HG03378 (cell line): ENCODE data around the gene CALHM2.

ENCODE experiments used
- ATAC-seq: cut with Tn5 transposase; IDR thresholded peaks from one replicate; pipeline ENCODE4 v1.9.1; 2021; ENCODE audit warnings: mild to moderate bottlenecking, moderate library complexity; ENCODE audit not compliant: unreplicated experiment

Gene CALHM2

DNA sequence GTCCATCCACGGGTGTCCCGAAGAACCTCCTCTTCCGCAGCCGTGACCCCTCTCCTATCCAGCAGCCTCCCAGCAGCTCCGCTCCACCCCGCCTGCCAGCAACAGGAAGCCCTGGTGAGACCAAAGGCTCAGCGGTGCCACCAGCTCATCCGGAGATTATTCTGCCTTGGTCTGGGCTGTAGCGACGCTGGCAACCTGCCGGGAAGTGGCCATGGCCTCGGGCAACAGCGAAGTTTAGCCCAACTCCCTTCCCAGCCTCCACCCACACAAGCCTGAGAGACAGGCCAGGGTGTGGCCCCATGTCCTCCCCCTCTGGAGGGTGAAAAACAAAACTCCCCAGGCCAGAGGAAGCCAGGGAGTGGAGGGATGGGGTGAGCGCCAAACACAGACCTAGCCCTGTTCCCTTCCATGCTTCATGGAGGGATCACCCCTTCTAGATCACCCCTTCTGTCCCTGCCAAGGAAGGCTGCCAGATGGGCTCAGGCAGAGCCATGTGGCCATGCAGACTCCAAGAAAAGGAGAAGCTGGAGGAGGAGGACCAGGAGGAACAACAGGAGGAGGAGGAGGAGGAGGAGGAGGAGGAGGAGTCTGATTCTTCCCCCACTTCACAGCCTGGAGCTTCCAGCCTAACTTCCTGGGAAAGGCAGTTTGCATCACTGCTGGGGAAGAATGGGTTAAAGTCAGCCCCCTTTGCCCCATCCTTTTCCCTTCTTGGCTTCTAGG lies 918 bp downstream of the CALHM2 start:
- no peak for ATAC-seq

DNA sequence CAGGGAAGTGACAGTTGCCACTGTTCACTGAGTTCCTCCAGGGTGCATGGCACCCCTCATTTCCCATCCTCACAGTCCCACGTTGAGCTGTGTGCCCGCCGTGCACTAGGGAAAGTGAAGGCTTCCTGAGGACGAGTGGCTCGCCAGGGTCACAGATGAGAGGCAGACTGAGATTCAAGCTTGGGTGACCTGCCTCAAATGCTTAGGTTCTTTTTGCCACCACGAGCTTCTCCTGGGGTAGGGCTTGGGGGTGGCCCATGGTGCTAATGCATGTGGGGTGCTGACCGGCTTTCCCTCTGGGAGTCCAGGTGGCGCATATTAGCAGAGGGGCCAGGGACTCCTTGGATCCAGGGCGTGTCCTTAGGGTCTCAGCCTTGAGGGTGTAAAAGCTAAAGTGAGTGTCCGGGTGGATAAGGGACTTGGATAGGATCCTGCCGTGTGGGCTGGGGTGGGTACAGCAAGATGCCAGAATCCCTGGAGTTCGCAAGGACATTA lies 1.9 kb downstream of the CALHM2 start:
- ATAC-seq, result no peak

DNA sequence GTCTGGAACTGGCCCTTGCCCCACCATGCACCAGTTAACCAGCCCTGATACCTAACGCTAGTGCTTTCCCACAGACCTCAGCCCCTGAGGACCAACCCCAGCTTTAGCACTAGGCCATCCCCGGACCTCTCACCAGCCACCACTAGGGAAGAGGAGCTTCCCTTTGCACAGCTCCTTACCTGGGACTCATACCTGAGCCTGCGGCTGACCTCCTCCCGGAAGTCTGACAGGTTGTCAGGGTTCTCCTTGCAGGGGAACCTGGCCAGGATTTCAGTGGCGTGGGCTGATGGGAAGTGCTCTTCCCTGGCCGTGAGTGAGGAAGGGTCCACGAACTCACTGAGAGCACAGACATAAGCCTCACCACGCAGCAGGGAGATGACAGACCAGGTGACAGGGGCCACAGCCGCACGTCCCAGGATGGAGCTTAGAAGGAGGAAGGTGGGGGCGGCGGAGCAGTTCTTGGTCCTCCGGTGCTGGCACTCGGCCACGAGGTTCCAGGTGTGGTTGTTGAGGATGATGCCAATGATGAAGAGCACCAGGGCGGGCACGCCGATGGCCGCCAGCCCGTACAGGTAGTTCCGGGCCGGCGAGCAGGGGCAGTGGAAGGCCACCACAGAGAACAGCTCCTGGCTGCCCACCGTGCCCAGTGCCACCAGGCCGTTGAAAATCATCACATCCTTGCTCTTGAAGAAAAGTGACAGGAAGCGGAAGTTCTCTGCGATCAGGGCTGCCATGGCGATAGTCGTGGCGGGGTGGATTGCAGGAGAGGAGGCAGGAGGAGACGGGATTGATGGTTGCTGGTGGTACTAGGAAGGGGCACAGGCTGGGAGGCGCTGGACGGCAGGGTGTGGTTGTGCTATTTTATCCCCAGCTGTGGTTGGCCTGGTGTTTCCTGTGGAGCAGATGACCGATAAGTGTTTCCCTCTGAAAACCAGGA lies 2.7 kb downstream of the CALHM2 start:
- no peak for ATAC-seq

DNA sequence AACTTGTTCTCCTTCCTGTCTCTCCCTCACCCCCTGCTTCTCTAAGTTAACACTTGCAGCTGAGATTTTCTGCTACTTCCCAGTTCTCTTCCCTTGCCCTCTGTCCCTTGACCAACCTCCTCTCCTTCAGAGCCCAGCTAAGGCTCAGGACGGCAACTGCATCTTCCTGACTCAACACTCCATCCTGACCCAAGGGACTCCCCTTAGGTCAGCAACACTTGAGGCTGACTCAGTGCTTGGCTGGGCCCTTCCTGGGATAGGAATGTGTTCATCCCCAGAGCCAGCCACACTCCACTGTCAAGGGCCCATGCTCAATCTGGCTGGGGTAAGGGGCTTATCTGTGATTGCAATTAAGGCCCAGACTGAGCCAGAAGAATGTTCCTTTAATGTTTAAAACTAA lies 3.4 kb downstream of the CALHM2 start:
- no peak for ATAC-seq

DNA sequence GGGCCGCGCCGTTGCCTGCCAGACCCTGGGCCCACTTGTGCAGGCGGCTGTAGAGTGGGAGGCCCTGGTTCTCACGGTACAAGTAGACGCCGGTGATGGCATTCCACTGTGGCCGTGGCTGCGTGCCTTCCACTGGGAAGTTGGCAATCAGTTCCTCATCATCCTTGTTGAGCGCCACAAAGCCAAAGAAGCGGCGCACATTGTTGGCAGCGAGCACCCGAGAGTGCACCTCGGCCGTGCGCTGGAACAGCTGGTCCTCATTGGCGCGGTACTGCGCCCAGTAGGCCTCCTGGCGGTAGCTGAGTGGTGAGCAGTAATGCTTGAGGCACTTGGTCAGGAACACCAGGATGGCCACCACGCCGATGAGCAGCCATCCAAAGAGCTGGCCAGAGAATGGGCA lies 5.0 kb downstream of the CALHM2 start:
- no peak for ATAC-seq

DNA sequence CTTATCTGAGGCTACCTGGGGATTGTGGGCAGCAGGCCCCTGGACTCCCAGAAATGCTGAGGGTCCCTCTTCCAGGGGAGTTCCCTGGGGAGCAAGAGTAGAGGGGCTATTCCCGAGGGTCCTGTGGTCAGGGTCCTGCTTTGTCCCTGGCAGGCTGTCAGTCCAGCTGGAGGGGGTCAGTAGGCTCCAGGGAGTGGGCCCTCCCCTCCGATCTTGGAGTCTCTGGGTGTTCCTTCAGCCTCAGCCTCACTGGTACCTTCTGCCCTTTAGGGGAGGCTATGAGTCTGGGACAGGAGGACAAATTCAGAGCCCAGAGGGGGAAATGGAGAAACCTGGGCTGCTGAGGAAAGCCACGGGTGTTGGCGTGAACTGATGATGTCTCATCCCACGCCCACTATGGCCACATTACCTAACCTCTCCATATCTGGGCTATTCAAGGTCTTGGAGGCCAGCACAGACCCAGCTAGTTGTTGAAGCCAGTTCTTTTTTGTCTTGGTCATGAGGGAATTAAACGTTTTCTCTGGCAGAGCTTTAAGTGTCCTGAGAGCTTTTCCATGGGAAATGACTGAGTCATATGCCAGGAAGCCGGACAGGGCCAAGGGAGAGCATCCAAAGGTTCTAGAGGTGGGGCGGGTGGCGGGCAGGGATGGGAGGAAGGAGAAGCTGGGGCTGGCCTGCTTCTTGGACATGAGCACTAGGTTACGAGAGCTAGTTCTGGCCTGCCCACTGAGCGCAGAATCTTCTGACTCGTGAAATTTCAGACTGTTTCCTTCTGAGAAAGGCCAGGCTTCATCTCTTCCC lies 6.2 kb downstream of the CALHM2 start:
- ATAC-seq, result no peak

DNA sequence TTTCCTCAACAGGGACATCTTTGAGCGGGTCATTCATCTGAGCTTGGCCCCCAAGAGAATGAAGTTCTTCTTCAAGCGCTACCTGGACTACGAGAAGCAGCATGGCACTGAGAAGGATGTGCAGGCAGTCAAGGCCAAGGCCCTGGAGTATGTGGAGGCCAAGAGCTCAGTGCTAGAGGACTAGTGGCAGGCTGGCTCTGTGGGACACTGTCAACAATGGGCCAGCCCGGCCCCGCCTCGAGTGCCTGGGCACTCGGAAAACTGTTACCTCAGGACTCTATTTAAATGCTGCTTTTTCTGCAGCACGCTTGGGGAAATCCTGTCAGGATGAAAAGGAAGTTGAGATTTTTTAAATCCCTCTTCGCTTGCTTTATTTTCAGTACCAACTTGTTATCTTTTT lies 6.8 kb downstream of the CALHM2 start:
- no peak for ATAC-seq

DNA sequence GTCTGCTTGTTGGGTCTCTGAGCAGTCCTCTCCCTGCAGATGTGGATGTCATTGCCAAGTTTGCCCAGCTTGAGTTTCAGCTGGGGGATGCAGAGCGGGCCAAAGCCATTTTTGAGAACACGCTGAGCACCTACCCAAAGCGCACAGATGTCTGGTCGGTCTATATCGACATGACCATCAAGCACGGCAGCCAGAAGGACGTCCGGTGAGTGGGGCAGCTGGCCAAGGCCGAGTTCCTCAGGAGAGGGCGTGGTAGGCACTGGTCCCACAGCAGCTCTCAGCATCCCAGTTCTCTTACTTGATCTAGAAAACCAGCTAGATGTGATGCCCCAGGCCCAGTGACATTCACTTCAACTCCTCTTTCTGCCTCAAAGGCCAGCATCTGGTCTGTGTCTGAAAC lies 7.7 kb downstream of the CALHM2 start:
- ATAC-seq, result no peak

DNA sequence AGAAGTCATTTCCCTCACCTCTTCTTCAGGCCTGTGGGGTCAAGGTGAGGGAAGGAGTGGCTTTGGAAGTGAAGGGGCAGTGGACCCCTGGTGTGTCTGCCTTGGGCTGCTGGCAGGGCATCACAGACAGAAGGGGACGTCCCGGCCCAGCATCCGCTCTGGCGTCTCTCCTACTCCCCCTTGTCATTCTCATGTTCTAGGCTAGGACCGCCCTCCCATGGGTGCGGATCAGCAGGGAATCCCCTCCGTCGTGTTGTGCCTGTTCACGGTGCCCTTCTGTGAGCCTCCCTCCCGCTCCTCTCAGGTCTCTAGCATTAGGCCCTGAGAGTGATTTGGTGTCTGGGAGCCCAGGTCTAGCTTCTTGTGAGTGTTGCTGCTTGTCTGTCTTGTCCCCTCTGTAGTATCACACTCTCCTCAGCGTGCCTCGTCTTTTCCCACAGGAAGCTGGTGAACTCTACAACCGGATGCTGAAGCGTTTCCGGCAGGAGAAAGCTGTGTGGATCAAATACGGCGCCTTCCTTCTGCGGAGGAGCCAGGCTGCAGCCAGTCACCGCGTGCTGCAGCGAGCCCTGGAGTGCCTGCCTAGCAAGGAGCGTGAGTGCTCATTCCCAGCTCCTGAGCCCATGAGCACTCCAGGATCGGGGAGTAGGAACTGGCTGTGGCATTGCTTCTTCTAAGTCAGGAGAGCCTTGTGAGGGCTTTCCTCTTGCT lies 8.5 kb downstream of the CALHM2 start:
- ATAC-seq, result no peak

DNA sequence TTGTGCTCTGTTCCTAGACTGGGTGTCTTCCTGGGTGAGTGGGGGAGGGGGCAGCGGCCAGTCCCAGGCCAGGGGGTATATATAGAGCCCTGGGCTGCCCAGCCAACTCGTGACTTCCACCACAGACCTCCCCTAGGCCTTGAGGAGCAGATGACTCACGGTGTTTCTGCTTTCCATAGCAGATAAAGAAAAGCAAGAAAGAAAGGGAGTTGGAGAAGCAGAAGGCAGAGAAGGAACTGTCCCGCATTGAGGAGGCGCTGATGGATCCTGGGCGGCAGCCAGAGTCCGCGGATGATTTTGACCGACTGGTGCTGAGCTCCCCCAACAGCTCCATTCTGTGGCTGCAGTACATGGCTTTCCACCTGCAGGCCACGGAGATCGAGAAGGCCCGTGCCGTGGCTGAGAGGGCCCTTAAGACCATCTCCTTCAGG lies 10.1 kb downstream of the CALHM2 start:
- ATAC-seq, result no peak

DNA sequence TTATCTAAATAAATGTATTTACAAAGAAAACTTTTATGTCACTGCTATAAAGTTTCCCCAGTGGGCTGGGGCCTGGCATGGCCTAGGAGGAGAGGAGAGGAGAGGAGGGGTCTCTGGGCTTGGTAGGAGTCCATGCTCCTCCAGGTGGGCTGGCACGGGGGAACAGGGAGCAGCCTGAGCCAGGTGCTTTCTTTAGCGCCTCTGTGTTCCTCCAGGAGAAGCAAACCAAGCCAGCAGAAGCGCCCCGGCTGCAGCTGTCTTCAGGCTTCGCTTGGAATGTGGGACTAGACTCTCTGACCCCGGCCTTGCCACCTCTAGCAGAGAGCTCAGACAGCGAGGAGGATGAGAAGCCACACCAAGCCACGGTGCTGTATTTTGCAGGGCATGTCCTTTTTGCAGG lies 10.6 kb downstream of the CALHM2 start:
- ATAC-seq, result no peak

DNA sequence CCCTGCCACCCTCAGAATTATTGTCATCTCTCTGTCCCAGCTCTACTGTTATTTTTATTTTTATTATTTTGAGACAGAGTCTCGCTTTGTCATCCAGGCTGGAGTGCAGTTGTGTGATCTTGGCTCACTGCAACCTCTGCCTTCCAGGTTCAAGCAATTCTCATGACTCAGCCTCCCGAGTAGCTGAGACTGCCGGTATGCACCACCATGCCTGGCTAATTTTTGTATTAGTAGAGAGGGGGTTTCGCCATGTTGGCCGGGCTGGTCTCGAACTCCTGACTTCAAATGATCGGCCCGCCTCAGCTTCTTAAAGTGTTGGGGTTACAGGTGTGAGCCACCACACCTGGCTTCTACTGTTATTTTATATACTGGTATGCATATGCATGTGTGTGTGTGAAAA lies 11.0 kb downstream of the CALHM2 start:
- no peak for ATAC-seq

DNA sequence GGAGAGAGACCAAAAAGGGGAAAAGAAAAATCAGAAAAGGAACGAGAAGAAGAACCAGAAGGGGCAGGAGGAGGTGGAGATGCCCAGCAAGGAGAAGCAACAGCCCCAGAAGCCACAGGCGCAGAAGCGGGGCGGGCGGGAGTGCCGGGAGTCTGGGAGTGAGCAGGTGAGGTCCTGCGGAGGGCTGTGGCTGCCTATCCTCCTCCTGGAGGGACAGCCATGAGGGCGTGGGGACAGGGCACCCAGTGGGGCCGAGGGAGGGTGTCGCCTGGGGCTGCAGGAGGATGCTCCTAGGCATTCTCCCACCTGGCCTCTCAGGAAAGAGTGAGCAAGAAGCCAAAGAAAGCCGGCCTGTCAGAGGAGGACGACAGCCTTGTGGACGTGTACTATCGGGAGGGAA lies 11.8 kb downstream of the CALHM2 start:
- no peak for ATAC-seq

DNA sequence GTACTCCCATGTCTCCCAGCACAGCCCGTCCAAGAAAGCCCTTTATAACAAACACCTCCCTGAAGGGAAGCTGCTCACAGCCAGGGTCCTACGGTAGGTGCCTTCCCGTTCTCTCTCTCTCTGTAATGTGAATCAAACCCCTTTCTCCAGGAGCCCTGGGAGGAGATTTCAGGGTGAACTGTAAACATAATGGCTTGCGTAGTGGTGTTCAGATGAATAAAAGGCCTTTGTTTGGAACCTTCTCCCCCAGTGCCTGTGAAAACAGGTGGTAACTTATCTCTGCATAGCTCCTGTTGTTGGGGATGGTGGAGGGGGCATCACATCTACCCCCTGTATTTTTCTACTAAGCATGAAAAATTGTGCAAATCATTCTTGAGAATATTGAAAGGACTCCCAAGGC lies 12.4 kb downstream of the CALHM2 start:
- no peak for ATAC-seq

DNA sequence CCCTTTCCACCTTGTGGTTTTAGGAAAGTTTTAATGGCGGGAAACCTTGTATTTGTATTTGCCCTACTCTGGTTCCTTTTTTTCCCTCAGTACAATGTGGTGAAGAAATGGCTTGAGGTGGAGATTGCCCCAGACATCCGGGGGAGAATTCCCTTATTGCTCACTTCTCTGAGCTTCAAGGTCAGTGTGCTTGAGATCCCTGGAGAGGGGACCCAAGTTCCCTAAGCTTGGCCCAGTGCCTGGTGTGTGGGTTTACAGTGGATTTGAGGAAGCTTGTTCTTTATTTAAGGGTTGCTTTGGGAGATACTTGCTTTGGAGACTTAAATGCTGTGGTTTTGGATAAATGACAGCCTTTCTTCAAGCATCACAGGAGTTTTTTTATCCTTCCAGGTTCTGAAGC lies 18.3 kb downstream of the CALHM2 start:
- no peak for ATAC-seq

DNA sequence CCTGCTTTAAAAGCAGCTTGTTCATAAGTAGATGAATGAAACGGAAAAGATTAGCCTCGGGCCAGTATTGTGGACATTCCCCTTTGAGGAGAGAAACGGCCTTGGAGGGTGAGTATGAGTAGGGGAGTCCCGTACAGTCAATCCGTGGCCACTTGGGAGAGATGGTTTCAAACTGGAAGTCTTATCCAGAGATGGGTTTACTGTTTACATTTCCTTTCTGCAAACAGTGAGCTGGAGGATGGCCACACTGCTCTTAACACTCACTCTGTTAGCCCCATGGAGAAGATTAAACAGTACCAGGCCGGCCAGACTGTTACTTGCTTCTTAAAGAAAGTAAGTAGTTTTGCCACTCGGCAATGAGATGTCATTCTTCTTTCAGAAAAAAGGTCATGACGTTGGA lies 20.3 kb downstream of the CALHM2 start:
- ATAC-seq, result no peak

DNA sequence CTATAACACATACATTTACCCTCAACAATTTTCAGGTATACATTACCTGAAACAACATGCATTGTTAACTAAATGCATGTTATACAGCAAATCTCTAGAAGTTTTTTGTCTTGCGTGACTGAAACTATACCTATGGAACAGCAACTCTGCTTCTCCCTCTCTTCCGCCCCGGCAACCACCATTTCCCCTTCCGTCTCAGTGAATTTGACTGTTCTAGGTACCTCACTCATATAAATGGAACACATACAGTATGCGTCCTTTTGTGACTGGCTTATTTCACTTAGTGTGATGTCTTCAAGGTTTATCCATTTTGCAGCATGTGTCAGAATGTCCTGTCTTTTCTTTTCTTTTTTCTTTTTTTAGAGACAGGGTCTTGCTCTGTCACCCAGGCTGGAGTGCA lies 22.5 kb downstream of the CALHM2 start:
- ATAC-seq, result no peak

DNA sequence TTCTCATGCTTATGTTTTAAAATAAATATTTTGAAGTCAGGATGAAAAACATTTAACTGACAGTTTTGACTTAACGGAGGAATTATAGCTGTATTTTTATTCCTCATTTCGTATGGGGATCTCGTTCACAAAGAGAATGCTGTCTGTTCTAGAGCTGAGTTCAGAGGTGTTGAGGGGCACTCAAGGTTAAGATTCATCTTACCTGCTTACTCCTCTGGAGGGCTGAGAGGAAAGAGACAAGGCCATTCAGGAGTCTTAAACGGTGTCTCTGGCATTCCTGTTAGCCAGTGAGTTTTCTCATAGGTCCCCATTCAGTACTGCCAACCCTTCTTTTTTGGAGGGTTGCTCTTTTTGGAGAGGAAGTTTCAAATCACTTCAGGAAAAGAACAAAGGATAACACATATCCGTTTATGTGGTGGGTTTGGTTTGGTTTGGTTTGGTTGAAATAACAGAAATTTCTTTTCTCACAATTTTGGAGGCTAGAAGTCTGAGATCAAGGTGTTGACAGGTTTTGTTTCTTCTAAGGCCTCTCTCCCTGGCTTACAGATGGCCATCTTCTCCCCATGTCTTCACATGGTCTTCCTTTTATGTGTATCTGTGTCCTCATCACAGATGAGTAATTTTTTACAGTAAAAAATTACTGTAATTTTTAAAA lies 23.1 kb downstream of the CALHM2 start:
- no peak for ATAC-seq

DNA sequence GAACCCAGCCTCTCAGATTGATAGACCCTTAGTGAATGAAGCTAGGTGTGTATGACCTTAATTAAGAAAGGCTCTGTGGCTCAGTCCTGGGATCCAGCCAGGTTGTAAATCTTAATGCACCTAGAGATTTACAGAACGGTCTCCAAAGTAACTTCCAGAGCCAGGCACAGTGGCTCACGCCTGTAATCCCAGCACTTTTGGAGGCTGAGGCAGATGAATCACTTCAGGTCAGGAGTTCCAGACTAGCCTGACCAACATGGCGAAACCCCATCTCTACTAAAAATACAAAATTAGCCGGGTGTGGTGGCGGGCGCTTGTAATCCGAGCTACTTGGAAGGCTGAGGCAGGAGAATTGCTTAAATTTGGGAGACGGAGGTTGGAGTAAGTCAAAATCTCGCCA lies 24.3 kb downstream of the CALHM2 start:
- no peak for ATAC-seq

DNA sequence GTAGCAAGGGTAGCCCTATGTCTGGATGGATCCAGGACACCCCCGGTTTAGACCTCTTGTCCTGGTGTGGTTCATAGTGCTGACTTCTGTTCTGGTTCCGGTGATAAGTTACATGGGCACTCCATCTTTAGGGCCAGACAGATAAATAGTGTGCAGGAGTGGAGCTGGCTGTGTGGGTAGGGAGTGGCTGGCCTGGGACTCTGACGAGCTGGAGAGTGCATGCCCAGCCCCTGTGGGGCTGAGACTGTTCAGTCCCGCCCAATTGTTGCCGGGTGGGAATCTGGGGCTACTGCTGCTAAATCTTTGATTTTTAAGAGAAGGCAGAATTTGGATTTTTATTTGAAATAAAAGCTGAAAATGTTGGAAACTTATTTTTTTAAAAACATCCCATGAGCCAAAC lies 28.4 kb downstream of the CALHM2 start:
- ATAC-seq, result no peak
